Inflammatory macrophage treated with lipopolysaccharide for 1 hour (primary cell): ENCODE data around the gene DCLRE1A.

ENCODE experiments used
- DNase-seq, 2 donors: peaks; one replicate each; pipeline ENCODE4 v3.0.0-alpha.2; 2020 to 2022

The DCLRE1A gene

GRCh38 chr10:113854013-113854760, at the start of gene DCLRE1A, which contains the start of gene NHLRC2:
DCLRE1A (minus strand) TSS chr10:113854082; CDS start chr10:113853182, 900 bp downstream.
NHLRC2 (plus strand) TSS chr10:113854661; CDS start chr10:113854873, 212 bp downstream.
- DNase-seq: peak; percentile 75 to 88

- DNase-seq: no peak
Measured at GRCh38 chr10:113899952-113900598, 46.2 kb upstream of the DCLRE1A start.

- DNase-seq: no peak
Measured at GRCh38 chr10:113897693-113898618, 44.1 kb upstream of the DCLRE1A start.

GRCh38 chr10:113895018-113895417, 41.1 kb upstream of the DCLRE1A start:
- DNase-seq: no peak

- DNase-seq: no peak
Measured at GRCh38 chr10:113894581-113894980, 40.7 kb upstream of the DCLRE1A start.

- no peak for DNase-seq
Measured at GRCh38 chr10:113893570-113893969, 39.7 kb upstream of the DCLRE1A start.

GRCh38 chr10:113891476-113891875, 37.6 kb upstream of the DCLRE1A start:
- DNase-seq: no peak

GRCh38 chr10:113890769-113891168, 36.9 kb upstream of the DCLRE1A start:
- DNase-seq: no peak

- DNase-seq: no peak
Measured at GRCh38 chr10:113889911-113890310, 36.0 kb upstream of the DCLRE1A start.

GRCh38 chr10:113882240-113882639, 28.4 kb upstream of the DCLRE1A start:
- no peak for DNase-seq

GRCh38 chr10:113880236-113880635, 26.4 kb upstream of the DCLRE1A start:
- no peak for DNase-seq

- DNase-seq: no peak
Measured at GRCh38 chr10:113879691-113880090, 25.8 kb upstream of the DCLRE1A start.

- no peak for DNase-seq
Measured at GRCh38 chr10:113876461-113876860, 22.6 kb upstream of the DCLRE1A start.

GRCh38 chr10:113875212-113875611, 21.3 kb upstream of the DCLRE1A start:
- DNase-seq: no peak

GRCh38 chr10:113872139-113873030, 18.5 kb upstream of the DCLRE1A start:
- DNase-seq: peak in 1 of 2 donors; percentile 26

GRCh38 chr10:113869789-113870188, 15.9 kb upstream of the DCLRE1A start:
- DNase-seq: no peak

GRCh38 chr10:113867904-113868303, 14.0 kb upstream of the DCLRE1A start:
- no peak for DNase-seq

- no peak for DNase-seq
Measured at GRCh38 chr10:113866551-113867394, 12.9 kb upstream of the DCLRE1A start.

- peak; percentile 70 to 80 for DNase-seq
Measured at GRCh38 chr10:113865901-113866300, 12.0 kb upstream of the DCLRE1A start.

GRCh38 chr10:113859261-113859660, 5.4 kb upstream of the DCLRE1A start:
- no peak for DNase-seq

- DNase-seq: no peak
Measured at GRCh38 chr10:113858541-113858940, 4.7 kb upstream of the DCLRE1A start.
